Measurements from ENCODE around the gene CAMSAP2.

The CAMSAP2 gene

DNA sequence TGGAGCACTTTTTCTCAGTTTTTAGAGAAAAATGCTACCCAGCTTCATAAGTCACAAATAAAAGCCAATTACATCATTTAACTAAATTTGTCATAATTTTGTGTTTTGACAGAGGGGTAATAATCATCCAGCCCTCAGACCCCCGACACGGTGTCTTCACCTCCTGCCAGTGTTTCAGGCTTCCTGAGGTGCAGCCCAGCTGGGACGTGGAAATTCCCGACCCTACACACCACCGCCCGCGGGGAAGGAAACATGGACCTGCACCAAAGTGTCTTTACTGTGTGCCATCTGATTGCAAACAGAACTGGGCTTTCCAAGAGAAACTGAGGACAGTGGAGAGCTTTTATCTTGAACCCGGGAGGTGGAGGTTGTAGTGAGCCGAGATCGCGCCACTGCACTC, 148.3 kb downstream of the CAMSAP2 start:
- FAIRE-seq = no peak

DNA sequence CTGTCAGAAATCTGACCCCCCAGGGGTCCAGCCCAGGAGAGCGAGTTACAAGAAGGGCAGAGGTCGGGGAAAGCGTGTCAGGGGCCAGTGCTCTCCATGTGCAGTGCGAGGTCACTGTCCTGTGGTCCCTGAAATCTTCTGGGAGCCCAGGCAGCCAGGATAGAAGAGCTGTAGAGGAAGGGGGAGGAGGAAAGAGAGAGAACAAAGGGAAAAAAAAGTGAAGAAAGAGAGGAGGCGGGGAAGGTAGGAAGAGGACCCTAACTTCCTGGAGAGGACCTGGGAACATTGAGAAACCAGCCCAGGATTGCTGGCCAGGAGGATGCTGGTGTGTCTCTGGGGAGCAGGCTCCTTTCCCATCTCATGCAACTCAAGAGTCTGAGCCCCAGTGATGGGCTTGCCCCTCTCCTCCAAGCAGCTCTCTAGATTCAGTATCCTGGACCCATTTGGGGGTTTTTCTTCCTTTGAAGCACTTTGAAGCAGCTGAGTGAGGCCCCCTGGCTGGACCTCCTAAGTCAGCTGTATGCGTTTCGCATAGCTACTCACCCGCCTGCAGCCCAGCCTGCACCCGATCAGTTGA, 149.2 kb downstream of the CAMSAP2 start:
- no peak for FAIRE-seq

DNA sequence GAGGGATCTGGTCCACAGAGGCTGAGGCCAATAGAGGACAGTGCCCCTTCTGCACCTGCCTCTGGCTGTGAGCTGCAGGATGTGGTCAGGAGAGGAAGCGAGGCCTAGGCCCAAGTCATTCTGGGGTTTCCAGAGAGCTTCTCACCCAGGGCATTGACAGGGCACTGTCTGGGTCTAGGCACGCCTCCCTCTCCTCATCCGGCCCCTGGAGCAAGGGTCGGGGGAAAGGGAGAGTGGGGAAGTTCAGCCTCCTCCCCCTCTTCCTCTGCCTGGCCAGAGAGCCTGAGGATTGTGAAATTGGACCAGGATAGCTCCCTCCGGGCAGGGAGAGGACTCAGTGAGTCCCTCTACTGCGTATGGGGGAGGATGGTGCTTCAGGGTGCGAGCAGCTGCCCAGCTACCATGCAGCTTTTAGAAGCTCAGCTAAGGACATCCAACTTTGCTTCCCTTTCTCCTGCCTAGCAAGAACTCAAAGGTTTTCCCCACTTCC, 149.7 kb downstream of the CAMSAP2 start:
- no peak for FAIRE-seq

DNA sequence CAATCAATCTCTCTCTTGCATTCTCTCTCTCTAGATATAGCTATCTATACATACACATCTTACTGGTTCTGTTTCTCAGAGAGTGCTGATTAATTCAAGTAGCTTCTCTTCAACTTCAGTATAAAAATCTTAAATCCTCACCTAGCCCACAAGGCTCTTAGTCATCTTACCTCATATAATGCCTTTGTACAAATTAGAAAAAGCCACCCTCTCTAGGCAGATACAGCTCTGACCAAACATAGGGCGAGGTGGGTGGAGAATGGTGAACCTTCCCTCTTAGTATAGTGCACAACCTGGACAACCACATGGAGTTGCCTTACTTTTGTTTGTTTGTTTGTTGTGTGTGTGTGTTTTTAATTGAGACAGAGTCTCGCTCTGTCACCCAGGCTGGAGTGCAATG, 150.9 kb downstream of the CAMSAP2 start:
- FAIRE-seq = no peak

DNA sequence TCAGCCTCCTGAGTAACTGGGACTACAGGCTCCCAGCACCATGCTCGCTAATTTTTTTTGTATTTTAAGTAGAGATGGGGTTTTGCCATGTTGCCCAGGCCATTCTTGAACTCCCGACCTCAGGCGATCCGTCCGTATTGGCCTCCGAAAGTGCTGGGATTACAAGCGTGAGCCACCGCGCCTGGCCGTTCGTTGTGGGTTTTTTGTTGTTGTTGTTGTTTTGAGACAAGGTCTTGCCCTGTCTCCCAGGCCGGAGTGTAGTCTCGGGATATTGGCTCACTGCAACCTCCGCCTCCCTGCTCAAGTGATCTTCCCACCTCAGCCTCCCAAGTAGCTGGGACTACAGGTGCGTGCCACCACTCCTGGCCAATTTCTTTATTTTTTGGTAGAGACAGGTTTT, 151.3 kb downstream of the CAMSAP2 start:
- FAIRE-seq = no peak

DNA sequence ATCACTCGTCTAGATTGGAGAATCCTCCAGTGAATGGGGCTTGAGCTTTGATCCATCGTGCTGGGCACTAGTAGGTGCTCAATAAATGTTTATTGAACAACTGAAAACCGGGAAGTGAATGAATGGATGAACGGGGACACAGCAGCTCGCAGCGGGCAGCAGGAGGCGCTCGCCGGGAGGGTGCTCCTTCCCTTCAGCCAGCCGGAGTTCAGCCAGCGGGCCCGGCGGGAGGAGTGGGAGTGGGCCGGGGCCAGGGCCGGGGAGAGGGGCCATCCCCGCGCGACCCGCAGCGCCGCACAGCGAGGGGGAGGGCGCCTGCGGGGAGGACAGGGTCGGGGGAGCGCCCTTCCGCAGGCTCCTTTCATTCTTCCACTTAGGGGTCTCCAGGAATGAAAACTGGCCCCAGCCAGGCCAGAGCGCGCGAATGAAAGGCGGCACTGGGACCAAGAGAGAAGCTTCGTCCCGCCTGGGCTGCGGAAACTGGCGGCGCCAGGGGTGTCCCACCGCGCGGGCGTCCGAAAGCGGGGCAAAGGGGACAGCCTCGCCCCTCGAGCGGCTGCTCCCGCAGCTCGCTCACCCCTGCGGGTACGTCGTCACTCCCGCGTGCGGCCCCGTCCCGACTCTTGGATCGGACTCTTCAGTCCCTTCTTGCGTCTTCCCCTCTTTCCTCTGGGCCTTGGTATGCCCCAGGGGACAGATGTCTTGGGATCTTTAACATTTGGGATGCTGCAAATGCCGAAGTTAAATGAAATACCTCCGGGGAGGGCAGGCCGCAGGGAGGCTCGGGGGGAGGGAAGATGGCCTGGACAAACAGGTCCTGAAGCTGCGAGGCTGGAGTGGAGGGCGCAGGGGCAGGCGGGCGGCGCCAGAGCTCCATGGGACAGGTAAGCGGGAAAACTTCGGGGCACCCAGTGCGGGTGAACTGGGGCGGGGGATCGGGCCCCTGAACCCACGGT, 152.4 kb downstream of the CAMSAP2 start:
- no peak for FAIRE-seq

DNA sequence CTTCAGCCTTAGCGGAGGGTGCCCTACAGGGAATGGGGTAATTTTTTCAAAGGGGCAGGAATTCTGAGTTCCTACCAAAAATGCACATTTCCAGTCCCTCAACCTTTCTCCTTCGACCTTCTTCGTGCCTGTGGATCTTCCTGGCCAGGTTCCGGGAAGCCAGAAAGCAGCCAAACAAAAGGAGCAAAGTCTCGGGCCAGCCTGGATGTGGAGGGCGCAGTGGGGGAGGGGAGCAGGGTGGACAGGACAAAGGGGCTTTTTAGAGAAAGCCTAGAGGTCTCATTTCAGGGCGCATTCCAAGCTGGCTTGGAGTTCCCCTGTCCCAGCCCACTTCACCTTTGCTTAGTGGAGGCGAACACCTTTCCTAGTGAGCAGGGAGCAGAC, 153.1 kb downstream of the CAMSAP2 start:
- FAIRE-seq = no peak

DNA sequence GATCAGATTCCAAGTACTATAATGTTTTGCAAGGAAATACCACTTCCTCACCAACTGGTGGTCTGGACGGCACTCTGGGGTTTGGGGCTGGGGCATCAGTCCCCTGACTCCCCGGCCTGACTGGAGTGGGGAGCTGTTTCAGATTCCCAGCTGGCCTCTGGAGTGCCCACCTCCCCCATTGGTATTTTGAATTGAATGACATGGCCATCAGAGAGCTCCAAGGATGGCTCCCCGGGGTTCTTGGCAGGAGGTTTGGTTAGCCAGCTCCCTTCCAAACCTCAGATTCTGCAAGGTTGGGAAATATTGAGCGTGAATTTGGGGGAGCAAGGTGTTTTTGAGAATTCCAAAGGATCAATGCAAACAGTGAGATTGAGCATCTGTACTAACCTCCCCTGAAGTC, 153.9 kb downstream of the CAMSAP2 start:
- FAIRE-seq = no peak

DNA sequence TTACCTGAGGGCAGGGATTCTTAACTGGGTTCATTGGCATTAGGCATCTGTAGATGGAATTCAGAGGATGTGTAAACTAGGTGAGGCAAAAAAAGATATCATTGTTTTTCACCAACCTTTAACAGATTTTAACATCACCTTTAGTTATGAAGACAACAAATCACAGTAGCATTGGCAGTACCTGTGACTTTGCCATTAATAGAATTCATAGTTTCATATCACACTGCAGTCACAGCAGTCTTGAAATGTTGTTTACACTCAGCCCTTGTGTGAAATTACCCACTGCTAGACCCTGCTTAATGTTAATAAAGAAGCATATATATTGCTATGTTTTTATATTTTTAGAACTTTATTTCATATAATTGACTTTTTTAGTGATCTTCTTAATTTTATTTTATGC, 154.3 kb downstream of the CAMSAP2 start:
- no peak for FAIRE-seq

DNA sequence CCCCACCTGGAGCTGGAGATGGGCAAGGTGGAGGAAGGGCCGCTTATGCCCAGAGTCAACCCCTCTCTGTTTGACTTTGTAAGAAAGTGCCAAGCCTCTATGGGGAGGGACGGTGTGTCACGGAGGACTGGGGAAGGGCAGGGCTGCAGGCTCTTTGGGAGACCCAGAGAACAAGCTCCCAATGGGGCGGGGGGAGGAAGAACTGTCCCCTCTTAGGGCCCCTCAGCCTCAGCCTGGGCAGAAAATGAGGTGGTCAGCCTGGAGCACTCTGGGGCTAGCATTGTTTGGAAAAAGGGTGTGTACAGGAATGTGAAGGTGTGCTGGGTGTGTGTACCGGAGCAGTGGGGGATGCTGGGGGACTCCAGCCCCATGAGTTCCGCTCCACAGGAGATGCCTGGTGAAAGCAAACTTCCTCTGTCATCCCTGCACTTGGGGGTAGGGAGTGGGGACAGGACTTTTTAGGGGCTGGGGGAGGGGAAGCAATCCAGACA, 154.8 kb downstream of the CAMSAP2 start:
- no peak for FAIRE-seq

DNA sequence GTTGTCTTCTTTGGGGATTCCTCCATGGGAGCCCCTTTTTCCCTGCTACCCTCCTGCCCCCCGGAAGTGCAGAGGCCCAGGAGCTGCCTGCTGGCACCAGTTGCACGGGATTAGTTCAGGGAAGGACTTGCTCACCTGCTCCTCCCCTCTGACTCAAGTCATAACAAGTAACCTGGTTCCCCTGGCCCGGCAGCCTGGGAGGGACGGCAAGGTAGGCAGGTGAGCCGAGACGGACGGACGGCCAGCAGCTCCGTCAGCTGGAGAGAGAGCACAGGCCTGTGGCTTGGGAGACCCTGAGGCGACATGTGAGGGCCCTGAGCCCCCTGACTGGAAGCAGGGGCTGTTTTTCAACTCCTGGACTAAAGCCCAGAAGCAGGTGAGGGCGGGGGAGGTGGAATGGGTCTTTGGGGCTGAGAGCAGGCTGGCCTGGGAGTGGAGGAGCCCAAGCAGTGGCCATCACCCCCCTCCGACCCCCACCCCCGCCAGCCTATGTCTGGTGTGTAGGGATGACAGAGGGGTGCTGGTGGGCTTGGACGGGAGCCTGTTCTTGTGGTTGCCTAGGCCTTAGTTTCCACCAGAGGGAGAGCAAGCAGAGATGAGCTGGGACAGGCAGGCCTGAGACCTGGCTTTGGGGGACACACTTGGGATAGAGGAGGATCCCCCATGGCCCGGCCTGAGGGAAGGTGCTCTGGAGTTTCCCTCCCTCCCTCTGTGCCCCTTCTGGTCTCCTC, 156.2 kb downstream of the CAMSAP2 start, which contains the start of gene INAVA:
TSS of gene INAVA (plus strand) at position 189 of the 731 bp plus-strand sequence. CDS start 3,501 bp downstream, outside the sequence.
- FAIRE-seq = no peak

DNA sequence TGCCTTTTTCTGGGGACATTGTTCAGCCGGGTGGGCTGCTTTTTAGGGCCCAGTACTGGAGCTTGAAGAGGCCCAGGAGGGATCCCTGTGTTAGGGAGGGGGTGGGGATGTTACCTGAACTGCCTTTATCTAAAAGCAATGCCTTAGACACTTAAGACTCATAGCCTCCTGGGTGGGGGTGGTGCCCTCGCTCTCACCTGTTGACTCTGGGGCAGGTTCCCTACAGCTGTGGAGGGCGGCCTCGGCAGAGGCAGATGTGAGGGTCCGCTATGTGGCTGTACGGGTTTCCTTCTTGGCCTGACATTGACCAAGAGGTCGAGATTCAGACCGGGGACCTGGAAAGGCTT, 156.7 kb downstream of the CAMSAP2 start:
- no peak for FAIRE-seq

DNA sequence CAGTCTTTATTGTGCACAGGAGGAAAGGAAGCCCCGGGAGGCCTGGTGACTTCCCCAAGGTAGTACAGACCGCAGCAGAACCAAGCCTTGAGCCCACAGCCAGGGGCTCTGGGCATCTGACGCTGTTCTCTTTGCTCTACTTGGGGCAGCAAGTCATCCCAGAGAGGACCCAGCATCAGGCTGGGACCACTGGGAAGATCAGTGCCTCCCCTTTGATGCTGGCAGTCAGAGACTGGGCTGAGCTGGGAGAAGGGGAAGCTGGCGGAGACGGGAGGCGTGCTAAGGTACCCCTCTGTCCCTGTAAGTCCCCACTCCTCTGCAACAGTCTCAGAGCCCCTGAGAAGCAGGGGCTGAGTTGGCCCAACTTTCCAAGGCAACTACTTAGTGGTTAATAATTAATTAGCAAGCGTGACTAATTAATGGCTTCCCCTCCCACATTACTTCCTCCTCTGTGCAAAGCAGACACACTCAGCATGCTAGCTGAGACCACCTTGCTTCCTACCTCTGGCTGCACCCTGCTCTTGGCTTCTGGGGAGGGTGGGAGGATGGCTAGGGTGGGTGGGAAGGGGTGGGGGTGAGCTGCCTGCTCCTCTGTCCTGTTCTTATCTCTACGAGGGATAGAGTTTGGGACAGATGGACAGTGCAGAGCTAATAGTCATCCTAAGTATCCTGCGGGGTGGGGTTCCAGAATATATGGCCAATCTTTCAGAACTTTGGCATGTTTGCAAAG, 157.3 kb downstream of the CAMSAP2 start:
- FAIRE-seq = no peak

DNA sequence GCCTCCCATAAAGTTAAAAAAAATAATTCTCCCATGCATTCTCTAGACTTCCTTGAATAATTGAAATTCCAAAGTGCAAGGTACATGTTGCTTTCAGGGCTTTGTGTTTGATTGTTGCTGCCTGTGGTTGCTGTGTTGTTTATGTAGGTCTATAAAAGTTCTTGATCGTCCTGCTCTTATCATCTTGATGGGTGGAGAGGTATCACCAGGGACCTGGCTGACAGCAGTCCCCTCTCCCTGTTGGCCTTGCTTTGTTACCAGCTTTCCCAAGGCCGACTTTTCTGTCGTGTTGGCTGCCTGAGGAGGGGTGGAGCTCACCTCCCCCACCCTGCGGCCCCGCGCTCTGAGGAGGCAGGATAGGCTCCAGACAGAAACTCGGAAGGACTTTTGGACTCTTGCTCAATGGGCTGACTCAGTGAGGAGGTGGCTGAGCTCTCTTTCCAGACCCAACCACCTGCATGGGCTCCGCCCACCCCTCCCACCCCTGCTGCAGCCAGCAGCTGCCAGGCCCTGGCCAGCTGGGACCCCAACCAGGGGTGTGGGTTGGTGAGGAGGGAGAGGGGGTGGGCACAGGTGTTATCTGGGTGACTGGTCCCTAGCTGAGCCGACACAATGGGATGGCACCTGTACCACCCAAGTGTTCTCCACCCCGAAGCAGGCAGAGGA, 158.0 kb downstream of the CAMSAP2 start:
- no peak for FAIRE-seq

DNA sequence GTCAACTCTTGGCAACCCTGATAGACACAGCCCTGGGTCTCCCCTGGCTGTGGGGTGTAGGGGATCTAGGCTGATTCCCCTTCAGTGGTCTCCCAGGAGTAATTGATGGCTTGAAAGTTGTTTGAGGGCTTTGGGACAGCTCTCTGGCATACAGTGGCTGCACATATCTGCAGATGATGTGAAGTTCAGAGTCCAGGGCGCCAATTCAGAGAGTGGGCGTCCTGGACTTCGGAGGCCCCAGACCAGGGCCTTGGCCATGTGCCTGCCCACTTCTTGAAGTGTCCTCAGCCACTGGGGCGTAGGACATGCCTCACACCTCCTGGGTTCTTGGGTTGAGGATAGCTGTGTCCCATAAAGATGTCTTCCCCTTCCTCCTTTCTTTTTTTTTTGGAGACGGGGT, 158.6 kb downstream of the CAMSAP2 start:
- FAIRE-seq = no peak

DNA sequence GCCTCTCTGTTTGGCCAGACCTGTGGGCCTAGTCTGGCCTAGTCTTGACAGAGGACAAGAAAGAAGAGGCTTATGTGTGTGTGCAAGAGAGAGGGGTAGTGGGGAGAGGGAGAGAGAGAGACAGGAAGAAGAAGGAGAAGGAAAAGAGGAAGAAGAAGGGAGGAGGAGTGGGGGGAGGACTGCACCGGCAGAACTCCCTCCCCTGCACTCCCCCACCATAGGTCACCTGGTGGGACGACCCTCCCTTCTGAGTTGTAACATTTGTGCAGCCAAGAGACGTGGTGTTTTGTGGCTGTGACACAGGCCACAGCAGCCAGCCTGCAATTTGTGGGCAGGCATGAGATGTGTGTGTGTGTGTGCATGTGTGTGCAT, 160.3 kb downstream of the CAMSAP2 start:
- no peak for FAIRE-seq

DNA sequence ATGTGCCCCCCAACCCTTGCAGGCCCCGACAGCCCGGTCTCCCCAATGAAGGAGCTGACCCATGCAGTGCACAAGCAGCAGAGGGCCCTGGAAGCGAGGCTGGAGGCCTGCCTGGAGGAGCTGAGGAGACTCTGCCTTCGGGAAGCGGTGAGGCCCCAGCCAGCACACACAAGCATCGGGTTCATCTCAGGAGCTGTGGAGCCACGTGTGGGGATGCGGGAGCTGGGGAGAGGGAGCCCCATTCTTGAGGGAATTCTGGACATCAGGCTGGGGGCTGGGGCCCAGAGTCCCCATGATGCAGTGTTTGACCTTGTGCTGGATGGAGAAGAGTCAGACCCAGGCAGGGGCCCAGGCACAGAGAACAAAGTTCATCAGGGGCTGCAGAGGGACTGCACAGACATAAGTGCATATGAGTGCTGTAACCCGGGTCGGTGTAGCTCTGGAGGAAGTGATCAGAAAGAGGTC, 160.8 kb downstream of the CAMSAP2 start:
- no peak for FAIRE-seq

DNA sequence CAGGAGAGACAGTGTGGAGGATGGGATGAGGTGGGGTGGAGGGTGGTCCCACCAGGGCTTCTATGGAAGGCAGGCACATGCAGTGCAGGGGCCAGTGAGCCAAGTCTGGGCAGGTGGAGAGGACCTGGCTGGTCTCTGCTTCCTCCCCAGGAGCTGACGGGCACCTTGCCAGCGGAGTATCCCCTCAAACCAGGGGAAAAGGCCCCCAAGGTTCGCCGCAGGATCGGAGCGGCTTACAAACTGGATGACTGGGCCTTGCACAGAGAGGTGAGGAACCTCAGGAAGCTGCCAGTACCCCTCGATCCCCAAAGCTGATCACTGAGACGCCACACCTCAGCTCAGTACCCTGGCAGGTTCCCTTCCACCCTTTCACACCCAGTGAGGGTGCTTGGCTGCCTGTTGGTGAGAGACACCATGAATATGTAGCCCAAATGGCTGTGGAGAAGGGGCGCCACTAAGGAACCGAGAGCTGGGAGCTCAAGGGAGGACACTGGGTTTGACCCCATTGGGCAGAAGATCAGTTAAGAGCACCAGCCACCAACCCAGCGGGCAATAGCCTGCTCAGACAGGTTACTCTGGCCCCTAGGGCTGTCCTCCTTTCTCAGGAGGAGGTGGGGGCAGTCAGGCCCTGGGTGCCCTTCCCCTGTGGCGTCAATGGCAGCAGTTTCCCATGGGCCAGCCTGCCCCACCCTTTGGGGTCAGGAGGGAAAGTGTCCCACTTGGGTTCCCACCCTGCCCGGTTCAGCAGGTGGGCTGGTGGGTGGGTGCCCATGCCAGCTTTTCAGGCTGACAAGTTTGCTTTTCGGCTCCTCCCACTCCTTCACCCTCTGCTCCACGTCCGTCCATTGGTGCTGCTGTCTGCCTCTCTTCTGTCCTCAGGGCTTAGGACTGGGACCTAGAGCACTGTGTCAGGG, 161.5 kb downstream of the CAMSAP2 start:
- FAIRE-seq = no peak

DNA sequence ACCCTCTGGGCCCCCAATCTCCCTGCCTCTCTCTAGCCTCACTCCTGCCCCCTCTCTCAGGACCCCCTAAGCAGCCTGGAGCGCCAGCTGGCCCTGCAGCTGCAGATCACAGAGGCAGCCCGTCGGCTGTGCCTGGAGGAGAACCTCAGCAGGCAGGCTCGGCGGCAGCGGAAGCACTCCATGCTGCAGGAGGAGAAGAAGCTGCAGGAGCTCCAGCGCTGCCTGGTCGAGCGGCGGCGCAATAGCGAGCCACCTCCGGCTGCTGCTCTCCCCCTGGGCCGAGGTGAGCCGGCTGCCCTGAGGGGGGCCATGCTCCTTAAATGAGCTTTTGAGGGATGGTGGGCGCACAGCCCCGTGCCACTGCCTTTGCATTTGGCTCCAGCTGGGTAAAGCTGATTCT, 162.2 kb downstream of the CAMSAP2 start:
- FAIRE-seq = no peak

DNA sequence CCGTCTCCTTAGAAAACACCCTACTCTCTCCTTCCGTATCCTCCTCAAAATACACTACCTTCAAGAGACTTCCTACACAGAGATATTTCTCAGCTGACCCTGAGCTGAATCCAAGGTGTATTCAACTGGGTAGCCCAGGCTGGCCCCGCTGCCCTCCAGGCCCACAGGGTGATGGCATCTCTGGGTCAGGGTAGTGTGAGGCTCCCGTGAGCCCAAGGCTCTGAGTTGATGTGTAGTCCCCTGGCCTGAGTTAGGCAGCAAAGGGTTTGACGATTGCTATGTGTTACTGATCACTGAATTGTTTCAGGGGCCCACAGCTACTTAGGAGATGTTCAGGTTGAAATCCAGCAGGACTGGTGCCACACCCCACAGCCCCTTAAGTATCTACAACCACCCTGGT, 162.7 kb downstream of the CAMSAP2 start:
- no peak for FAIRE-seq

Data from TTC549 (cell line).